H1 (cell line): Measurements from ENCODE around the gene PLVAP.

ENCODE experiments used
- CTCF ChIP-seq, 3 experiments: IDR thresholded peaks; 1 replicate in 2 of 3; 2 replicates in 1 of 3; pipeline versions ENCODE4 v1.5.1 to v1.6.1; 2011; ENCODE audit warnings: low read length in 3 of 3, mild to moderate bottlenecking in 3 of 3, inconsistent platforms in 2 of 3, low read depth in 1 of 3, moderate library complexity in 1 of 3; ENCODE audit not compliant: insufficient read depth in 1 of 3; ENCODE audit errors: control extremely low read depth in 1 of 3
- POLR2A ChIP-seq, 2 experiments: IDR thresholded peaks; 1 replicate in 1 of 2; 2 replicates in 1 of 2; pipeline ENCODE4 v1.6.1; 2011; ENCODE audit warnings: low read depth in 2 of 2, low read length in 2 of 2, mild to moderate bottlenecking in 2 of 2; ENCODE audit errors: control extremely low read depth in 1 of 2
- RFX5 ChIP-seq: IDR thresholded peaks from 2 replicates; pipeline ENCODE4 v1.6.1; 2011; ENCODE audit warnings: low read depth, low read length, improper control_type of control experiment, borderline replicate concordance

- no peak for TF ChIP-seq RFX5
- no peak for TF ChIP-seq CTCF (IDR thresholded peaks at IDR 0.05; ENCODE audit: control extremely low read depth in 1 of 3, insufficient read depth in 1 of 3, low read depth in 1 of 3, low read length in 3 of 3)
- TF ChIP-seq POLR2A (IDR thresholded peaks at IDR 0.05; ENCODE audit: control extremely low read depth in 1 of 2, low read depth in 2 of 2, low read length in 2 of 2) = no peak
Measured at GRCh38 chr19:17357078-17357666, 20.0 kb downstream of the PLVAP start.
